ENCODE measurements around the gene FOXP2.

DNA sequence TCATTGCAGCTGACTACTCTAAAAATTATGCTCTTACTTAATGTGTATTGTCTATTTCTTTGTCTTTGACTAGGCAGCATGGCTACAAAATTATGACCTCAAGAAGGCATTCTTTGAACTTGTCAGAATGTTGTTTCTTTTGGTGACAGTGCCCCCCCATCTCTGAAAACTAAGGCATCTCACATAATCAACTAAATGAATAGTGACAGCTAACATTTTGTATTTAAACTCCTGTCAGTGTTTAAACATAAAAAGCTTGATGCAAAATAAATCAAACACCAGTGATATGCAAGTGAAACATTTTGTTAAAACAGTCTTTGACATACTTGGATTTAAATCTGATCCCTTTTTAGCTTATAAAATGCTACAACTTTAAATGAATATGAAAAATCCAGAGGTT lies 233.5 kb downstream of the FOXP2 start:
- TF ChIP-seq EZH2phosphoT487 (IDR thresholded peaks at IDR 0.05; ENCODE audit: borderline replicate concordance): no peak
- TF ChIP-seq, protein P1, sequence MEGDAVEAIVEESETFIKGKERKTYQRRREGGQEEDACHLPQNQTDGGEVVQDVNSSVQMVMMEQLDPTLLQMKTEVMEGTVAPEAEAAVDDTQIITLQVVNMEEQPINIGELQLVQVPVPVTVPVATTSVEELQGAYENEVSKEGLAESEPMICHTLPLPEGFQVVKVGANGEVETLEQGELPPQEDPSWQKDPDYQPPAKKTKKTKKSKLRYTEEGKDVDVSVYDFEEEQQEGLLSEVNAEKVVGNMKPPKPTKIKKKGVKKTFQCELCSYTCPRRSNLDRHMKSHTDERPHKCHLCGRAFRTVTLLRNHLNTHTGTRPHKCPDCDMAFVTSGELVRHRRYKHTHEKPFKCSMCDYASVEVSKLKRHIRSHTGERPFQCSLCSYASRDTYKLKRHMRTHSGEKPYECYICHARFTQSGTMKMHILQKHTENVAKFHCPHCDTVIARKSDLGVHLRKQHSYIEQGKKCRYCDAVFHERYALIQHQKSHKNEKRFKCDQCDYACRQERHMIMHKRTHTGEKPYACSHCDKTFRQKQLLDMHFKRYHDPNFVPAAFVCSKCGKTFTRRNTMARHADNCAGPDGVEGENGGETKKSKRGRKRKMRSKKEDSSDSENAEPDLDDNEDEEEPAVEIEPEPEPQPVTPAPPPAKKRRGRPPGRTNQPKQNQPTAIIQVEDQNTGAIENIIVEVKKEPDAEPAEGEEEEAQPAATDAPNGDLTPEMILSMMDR (conservative IDR thresholded peaks at IDR 0.05; ENCODE audit: low read length): no peak

Measured in Loucy (cell line).